ENCODE measurements around the gene CASQ1. TPM values are rescaled to one million over a fixed set of nuclear protein-coding genes. Genes with fewer than 3 reads are reported as not detected.

CASQ1 gene
- total and polyA plus RNA-seq, 2 of the 13 experiments (the other 11 are each of a cell fraction or from before 2014, with no cell fraction given) = 0.09 to 0.20 TPM

DNA sequence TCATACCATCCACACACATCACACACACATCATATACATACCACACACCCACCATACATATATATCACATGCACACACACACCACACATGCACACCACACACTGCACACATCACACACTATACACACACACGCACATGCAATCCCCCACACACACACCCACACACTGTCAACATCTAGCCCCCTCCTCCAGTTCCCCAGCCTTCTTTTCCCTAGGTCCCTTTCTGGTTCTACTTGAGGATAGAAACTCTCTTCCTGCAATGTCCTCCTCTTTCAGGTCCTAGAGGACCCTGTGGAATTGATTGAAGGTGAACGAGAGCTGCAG is 4.3 kb downstream of the CASQ1 start:
- H3K79me2 ChIP-seq (ENCODE audit: insufficient read depth, low read length) = no peaks in the 10 kb centered on the region
- H3K4me3 ChIP-seq (replicated peaks in 1 of 3; ENCODE audit: insufficient read depth in 1 of 3, low read depth in 2 of 3, low read length in 3 of 3) = no peak overlapping the region
- no peak overlapping the region for H2AFZ ChIP-seq (ENCODE audit: low read length)
- no TSS peak for BruUV-seq (replicated peaks)
- TF ChIP-seq FOXK2 (IDR thresholded peaks at IDR 0.05) = 0 out of 2 replicates have a peak, but pooled peaks have one; percentile 7
- TF ChIP-seq, protein P1, sequence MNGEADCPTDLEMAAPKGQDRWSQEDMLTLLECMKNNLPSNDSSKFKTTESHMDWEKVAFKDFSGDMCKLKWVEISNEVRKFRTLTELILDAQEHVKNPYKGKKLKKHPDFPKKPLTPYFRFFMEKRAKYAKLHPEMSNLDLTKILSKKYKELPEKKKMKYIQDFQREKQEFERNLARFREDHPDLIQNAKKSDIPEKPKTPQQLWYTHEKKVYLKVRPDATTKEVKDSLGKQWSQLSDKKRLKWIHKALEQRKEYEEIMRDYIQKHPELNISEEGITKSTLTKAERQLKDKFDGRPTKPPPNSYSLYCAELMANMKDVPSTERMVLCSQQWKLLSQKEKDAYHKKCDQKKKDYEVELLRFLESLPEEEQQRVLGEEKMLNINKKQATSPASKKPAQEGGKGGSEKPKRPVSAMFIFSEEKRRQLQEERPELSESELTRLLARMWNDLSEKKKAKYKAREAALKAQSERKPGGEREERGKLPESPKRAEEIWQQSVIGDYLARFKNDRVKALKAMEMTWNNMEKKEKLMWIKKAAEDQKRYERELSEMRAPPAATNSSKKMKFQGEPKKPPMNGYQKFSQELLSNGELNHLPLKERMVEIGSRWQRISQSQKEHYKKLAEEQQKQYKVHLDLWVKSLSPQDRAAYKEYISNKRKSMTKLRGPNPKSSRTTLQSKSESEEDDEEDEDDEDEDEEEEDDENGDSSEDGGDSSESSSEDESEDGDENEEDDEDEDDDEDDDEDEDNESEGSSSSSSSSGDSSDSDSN (CRISPR knock-in tag; IDR thresholded peaks at IDR 0.05) = no peak
- H3K4me1 ChIP-seq (ENCODE audit: insufficient read depth, low read length) = peaks cover 34% of the 10 kb centered on the region
- H3K4me2 ChIP-seq (ENCODE audit: low read depth, low read length) = no peak overlapping the region
- in situ Hi-C loops (cut with HindIII; ENCODE audit: extremely low pct_ligation_motif_present, low pct_unique_long_range_greater_than_20kb) = loop anchor here (5.0 kb wide), 2 partner anchors 58 to 98 kb away; no protein-coding TSS in a partner anchor
- no peaks in the 10 kb centered on the region for H3K9me3 ChIP-seq (ENCODE audit: low read length)
- ATAC-seq (no peak), FAIRE-seq (no peak), DNase-seq (ENCODE audit: low spot score) (no peak)
- CTCF ChIA-PET (ENCODE audit: low intra/inter-chr PET ratio, low total read pairs) = no interaction called here
- no peak overlapping the region for H3K9ac ChIP-seq (ENCODE audit: insufficient read depth, low read depth, low read length)
- no peaks in the 10 kb centered on the region for H3K36me3 ChIP-seq (replicated peaks in 1 of 2; ENCODE audit: control insufficient read depth in 1 of 2, insufficient read depth in 2 of 2, low read length in 2 of 2)
- no peak overlapping the region for H3K27ac ChIP-seq (ENCODE audit: extremely low read length, insufficient read depth, low read length)
- intact Hi-C loops (cut with micrococcal nuclease; ENCODE audit: unreplicated experiment) = loop anchor here (10.0 kb wide), 1 partner anchor 180 kb away; no protein-coding TSS in a partner anchor
- WGBS (ENCODE audit: low lambda C conversion rate) = 2% methylated on average over 2 of the region's 2 CpGs
- POLR2A ChIA-PET = no interaction called here
- no peaks in the 10 kb centered on the region for H4K20me1 ChIP-seq (ENCODE audit: insufficient read depth, low read length)
- peaks cover 1 to 23% of the 10 kb centered on the region in 2 experiments; a peak in 3 of 5 replicates for H3K27me3 ChIP-seq (ENCODE audit: control insufficient read depth in 1 of 2, insufficient read depth in 2 of 2, low read length in 2 of 2)

- H3K4me3 ChIP-seq (replicated peaks in 1 of 3; ENCODE audit: insufficient read depth in 1 of 3, low read depth in 2 of 3, low read length in 3 of 3) = no peak overlapping the region
- FAIRE-seq (no peak), DNase-seq (ENCODE audit: low spot score) (no peak), ATAC-seq (no peak)
- WGBS (ENCODE audit: low lambda C conversion rate) = 64% methylated on average over 3 of the region's 4 CpGs
- no peak overlapping the region for H2AFZ ChIP-seq (ENCODE audit: low read length)
- peaks cover 2 to 18% of the 10 kb centered on the region in 2 experiments; a peak in 4 of 5 replicates for H3K27me3 ChIP-seq (ENCODE audit: control insufficient read depth in 1 of 2, insufficient read depth in 2 of 2, low read length in 2 of 2)
- intact Hi-C loops (cut with micrococcal nuclease; ENCODE audit: unreplicated experiment) (loop anchor here (10.0 kb wide), 1 partner anchor 179 kb away; no protein-coding TSS in a partner anchor), in situ Hi-C loops (cut with HindIII; ENCODE audit: extremely low pct_ligation_motif_present, low pct_unique_long_range_greater_than_20kb) (no loop called here)
- CTCF ChIA-PET (ENCODE audit: low intra/inter-chr PET ratio, low total read pairs) = no interaction called here
- H4K20me1 ChIP-seq (ENCODE audit: insufficient read depth, low read length) = no peaks in the 10 kb centered on the region
- H3K9me3 ChIP-seq (ENCODE audit: low read length) = no peaks in the 10 kb centered on the region
- H3K9ac ChIP-seq (ENCODE audit: insufficient read depth, low read depth, low read length) = no peak overlapping the region
- POLR2A ChIA-PET = no interaction called here
- H3K36me3 ChIP-seq (replicated peaks in 1 of 2; ENCODE audit: control insufficient read depth in 1 of 2, insufficient read depth in 2 of 2, low read length in 2 of 2) = no peaks in the 10 kb centered on the region
- no peak overlapping the region for H3K27ac ChIP-seq (ENCODE audit: extremely low read length, insufficient read depth, low read length)
- H3K4me2 ChIP-seq (ENCODE audit: low read depth, low read length) = no peak overlapping the region
- no peaks in the 10 kb centered on the region for H3K79me2 ChIP-seq (ENCODE audit: insufficient read depth, low read length)
- no TSS peak for BruUV-seq (replicated peaks)
- peaks cover 34% of the 10 kb centered on the region for H3K4me1 ChIP-seq (ENCODE audit: insufficient read depth, low read length)
- TF ChIP-seq PAWR (CRISPR knock-in tag; IDR thresholded peaks at IDR 0.05; ENCODE audit: borderline replicate concordance) (no peak), HNRNPH1 (optimal IDR thresholded peaks at IDR 0.05; ENCODE audit: low read depth, low read length) (no peak), ZFYVE20 (CRISPR knock-in tag; IDR thresholded peaks at IDR 0.05; ENCODE audit: borderline replicate concordance, low read depth) (no peak), ZNF44 (CRISPR knock-in tag; IDR thresholded peaks at IDR 0.05) (no peak), SNAPC5 (CRISPR knock-in tag; IDR thresholded peaks at IDR 0.05; ENCODE audit: borderline replicate concordance) (no peak), KLF12 (CRISPR knock-in tag; IDR thresholded peaks at IDR 0.05; ENCODE audit: borderline replicate concordance) (no peak), SALL2 (CRISPR knock-in tag; IDR thresholded peaks at IDR 0.05) (no peak), ZNF3 (CRISPR knock-in tag; IDR thresholded peaks at IDR 0.05) (no peak), CCDC6 (CRISPR knock-in tag; IDR thresholded peaks at IDR 0.05) (no peak), ISX (CRISPR knock-in tag; conservative IDR thresholded peaks at IDR 0.05) (no peak), ZNF30 (CRISPR knock-in tag; IDR thresholded peaks at IDR 0.05) (no peak), ZMYM2 (CRISPR knock-in tag; IDR thresholded peaks at IDR 0.05) (no peak)
- TF ChIP-seq, protein P2, sequence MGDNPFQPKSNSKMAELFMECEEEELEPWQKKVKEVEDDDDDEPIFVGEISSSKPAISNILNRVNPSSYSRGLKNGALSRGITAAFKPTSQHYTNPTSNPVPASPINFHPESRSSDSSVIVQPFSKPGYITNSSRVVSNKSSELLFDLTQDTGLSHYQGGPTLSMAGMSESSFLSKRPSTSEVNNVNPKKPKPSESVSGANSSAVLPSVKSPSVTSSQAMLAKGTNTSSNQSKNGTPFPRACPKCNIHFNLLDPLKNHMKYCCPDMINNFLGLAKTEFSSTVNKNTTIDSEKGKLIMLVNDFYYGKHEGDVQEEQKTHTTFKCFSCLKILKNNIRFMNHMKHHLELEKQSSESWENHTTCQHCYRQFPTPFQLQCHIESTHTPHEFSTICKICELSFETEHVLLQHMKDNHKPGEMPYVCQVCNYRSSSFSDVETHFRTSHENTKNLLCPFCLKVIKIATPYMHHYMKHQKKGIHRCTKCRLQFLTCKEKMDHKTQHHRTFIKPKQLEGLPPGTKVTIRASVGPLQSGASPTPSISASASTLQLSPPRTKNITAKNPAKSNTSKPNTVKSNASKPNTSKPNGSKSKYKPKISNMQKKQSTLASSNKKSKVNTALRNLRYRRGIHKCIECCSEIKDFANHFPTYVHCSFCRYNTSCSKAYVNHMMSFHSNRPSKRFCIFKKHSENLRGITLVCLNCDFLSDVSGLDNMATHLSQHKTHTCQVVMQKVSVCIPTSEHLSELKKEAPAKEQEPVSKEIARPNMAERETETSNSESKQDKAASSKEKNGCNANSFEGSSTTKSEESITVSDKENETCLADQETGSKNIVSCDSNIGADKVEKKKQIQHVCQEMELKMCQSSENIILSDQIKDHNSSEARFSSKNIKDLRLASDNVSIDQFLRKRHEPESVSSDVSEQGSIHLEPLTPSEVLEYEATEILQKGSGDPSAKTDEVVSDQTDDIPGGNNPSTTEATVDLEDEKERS (CRISPR knock-in tag; IDR thresholded peaks at IDR 0.05) = no peak
These were observed 5.8 kb downstream of the CASQ1 start for GRCh38 chr1:160196143-160196542.

Measured in HepG2 (cell line).